Stimulated activated memory B cell treated with anti-CD40 and anti-IgM and Interleukin-4, amounts not matched to agents 10 μg/mL and 1 μg/mL and 100 μg/mL, for 72 hours (primary cell): ENCODE results near the gene PADI1.

Experiments
- ATAC-seq: fragments of 150-1000 bp; cut with Tn5 transposase; 2 replicates; pipeline ENCODE4 v1.10.0; 2021
- H3K27ac Mint-ChIP-seq: one replicate; pipeline ENCODE4 v1.8.0; 2022; ENCODE audit warnings: mild to moderate bottlenecking, mixed read lengths
- H3K27me3 Mint-ChIP-seq: one replicate; pipeline ENCODE4 v1.8.0; 2022; ENCODE audit warnings: mixed read lengths
- H3K36me3 Mint-ChIP-seq: one replicate; pipeline ENCODE4 v1.8.0; 2022; ENCODE audit warnings: mixed read lengths
- H3K4me1 Mint-ChIP-seq: one replicate; pipeline ENCODE4 v1.8.0; 2022; ENCODE audit warnings: mixed read lengths
- H3K4me3 Mint-ChIP-seq: one replicate; pipeline ENCODE4 v1.8.0; 2022; ENCODE audit warnings: mild to moderate bottlenecking, moderate library complexity, mixed read lengths
- H3K9me3 Mint-ChIP-seq: one replicate; pipeline ENCODE4 v1.8.0; 2022; ENCODE audit warnings: mixed read lengths

The PADI1 gene

DNA sequence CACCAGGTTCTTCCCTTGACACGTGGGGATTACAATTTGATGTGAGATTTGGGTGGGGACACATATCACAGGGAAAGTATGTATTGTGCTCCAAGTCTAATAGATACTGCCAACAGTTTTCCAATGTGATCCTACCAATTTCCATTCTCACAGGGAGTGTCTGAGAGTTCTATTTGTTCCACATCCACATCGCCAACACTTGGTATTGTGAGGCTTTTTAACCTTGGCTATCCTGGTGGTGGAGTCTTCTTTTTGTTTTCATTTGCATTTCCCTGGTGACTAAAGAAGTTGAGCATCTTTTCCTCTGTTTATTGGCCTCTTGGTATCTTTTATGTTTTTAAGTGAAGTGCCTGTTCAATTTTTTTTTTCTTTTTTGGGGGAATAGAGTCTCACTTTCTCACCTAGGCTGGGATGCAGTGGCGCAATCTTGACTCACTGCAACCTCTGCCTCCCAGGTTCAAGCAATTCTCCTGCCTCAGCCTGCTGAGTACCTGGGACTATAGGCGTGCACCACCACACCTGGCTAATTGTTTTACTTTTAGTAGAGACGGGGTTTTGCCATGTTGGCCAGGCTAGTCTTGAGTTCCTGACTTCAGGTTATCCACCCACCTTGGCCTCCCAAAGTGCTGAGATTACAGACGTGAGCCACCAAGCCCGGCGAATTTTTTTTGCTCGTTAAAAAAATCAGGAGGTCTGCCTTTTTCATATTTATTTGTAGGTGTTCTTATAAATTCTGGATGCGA is 15.9 kb upstream of the PADI1 start:
- peaks cover 14% of the 10 kb centered on the region for H3K9me3 Mint-ChIP-seq
- ATAC-seq: no peak
- H3K4me3 Mint-ChIP-seq: no peak overlapping the region

DNA sequence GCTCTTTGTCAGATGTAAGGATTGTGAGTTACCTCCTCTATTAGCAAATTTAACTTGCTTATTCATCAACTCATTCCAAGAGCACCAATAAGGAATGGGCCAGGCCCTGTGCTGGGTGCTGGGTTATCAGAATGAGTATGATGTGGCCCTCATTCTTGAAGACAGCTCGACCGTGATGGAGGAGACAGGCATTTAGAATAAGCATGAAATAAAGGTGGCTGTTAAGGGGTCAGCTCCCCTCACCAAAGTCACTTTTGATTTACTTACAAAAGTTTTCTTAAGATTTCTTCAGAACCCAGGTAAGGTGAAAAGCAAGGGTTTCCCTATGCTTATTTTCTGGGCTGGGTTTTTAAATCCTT is 15.3 kb upstream of the PADI1 start:
- Mint-ChIP-seq H3K9me3 (peaks cover 14% of the 10 kb centered on the region), H3K4me3 (no peak overlapping the region), H3K4me1 (peaks cover 33% of the 10 kb centered on the region), H3K27ac (no peak overlapping the region), H3K27me3 (no peaks in the 10 kb centered on the region), H3K36me3 (peaks cover 7% of the 10 kb centered on the region)
- no peak for ATAC-seq

More for the DNA sequence above, 15.9 kb upstream of the PADI1 start:
- H3K36me3 Mint-ChIP-seq: peaks cover 7% of the 10 kb centered on the region
- peaks cover 33% of the 10 kb centered on the region for H3K4me1 Mint-ChIP-seq
- H3K27ac Mint-ChIP-seq: no peak overlapping the region
- no peaks in the 10 kb centered on the region for H3K27me3 Mint-ChIP-seq

DNA sequence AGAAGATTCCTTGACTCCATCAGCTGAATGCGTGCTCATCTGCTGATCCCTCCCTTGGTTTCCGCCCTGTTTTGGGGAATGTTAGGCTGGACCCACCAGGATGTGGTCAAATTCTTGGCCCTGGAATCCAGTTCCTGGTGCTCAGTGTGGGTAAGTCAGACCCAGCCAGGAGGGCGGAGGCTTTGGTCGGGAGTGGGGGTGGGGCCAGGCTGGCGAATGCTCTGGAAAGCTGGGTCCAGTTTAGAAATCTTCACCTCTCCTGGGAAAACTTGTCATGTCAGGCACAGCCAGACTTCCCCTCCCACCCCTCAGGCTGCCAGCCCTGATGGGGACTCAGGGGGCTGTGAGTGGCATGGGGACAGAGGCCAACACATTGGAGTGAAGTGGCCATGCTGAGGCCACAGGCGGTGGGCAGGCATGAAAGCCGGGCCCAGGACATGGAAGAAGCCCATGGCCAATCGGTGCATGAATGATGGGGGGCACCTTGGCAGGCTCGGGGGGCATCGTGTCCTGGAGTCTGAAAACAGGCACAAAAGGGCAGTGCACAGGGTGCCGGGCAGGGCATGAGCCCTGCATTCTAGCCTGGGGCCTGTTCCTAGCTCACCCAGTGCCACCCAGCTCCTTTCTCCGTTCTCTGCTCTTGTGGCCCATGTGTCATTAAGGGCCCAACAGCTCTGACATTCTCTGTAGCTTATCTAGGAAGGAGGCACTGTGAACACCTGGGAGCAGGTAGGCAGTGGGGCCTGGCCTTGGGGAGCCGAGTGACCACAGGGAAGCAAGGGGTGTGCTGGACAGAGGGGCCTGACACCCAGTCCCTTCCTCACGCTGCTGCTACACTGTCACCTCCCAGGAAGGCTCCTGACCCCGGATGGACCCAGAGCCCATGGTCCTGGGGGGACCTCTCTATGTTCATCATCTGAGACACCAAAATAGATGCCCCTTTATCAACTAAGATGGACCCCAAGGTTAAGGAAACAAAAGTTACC is 14.6 kb upstream of the PADI1 start:
- H3K27ac Mint-ChIP-seq: no peak overlapping the region
- H3K27me3 Mint-ChIP-seq: no peaks in the 10 kb centered on the region
- H3K36me3 Mint-ChIP-seq: peaks cover 7% of the 10 kb centered on the region
- peaks cover 33% of the 10 kb centered on the region for H3K4me1 Mint-ChIP-seq
- no peak for ATAC-seq
- H3K4me3 Mint-ChIP-seq: no peak overlapping the region
- H3K9me3 Mint-ChIP-seq: peaks cover 14% of the 10 kb centered on the region

DNA sequence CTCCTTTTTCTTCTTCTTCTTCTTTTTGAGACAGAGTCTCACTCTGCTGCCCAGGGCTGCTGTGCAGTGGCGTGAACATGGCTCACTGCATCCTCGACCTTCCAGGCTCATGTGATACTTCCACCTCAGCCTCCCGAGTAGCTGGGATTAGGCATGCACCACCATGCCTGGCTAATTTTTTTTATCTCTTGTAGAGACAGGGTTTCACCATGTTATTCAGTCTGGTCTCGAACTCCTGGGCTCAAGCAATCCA is 13.0 kb upstream of the PADI1 start:
- Mint-ChIP-seq H3K4me3 (peak overlapping the region; percentile 7), H3K4me1 (peaks cover 18% of the 10 kb centered on the region), H3K27me3 (no peaks in the 10 kb centered on the region), H3K9me3 (peaks cover 14% of the 10 kb centered on the region), H3K27ac (peak overlapping the region; percentile 25), H3K36me3 (peaks cover 7% of the 10 kb centered on the region)
- ATAC-seq: no peak

DNA sequence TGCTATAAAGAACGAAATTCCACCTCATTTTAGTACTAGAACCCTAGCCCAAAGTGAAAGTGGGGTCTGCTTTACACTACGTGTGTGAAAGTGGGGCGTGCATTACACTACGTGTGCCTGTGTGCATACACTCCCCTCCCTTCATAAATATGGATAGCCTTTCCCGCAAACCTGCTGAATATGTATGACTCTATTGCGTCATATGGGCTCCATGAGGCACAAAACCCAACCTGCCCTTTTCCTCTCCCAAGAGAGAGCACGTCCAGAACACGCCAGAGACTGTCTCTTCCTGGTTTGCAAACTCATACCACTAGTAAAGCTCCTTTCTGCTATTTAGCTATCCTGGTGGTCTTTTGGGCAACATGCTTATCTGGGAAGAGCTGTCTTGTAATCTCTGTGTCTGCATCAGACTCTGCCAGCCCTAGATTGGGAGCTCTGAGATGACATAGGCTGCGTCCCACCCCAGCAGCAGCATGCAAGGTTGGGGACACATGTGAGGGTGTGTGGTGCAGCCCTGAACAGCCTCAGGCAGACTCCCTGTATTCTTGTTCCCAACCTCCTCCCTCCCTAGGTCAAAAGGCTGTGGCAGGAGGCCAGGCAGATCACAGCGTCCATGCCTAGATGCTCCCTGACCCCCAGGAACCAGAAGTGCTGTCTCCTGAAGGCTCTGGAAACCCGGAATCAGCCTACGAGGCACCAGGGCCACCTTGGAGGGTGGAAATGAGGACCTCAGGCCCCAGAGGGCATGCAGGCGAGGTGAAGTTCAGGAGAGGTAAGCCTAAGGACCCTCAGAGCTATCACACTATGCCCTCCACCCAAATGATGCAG is 12.3 kb upstream of the PADI1 start:
- peaks cover 16% of the 10 kb centered on the region for H3K4me1 Mint-ChIP-seq
- H3K27ac Mint-ChIP-seq: no peak overlapping the region
- no peak overlapping the region for H3K4me3 Mint-ChIP-seq
- H3K36me3 Mint-ChIP-seq: peaks cover 7% of the 10 kb centered on the region
- no peak for ATAC-seq
- H3K27me3 Mint-ChIP-seq: no peaks in the 10 kb centered on the region
- H3K9me3 Mint-ChIP-seq: peaks cover 14% of the 10 kb centered on the region

DNA sequence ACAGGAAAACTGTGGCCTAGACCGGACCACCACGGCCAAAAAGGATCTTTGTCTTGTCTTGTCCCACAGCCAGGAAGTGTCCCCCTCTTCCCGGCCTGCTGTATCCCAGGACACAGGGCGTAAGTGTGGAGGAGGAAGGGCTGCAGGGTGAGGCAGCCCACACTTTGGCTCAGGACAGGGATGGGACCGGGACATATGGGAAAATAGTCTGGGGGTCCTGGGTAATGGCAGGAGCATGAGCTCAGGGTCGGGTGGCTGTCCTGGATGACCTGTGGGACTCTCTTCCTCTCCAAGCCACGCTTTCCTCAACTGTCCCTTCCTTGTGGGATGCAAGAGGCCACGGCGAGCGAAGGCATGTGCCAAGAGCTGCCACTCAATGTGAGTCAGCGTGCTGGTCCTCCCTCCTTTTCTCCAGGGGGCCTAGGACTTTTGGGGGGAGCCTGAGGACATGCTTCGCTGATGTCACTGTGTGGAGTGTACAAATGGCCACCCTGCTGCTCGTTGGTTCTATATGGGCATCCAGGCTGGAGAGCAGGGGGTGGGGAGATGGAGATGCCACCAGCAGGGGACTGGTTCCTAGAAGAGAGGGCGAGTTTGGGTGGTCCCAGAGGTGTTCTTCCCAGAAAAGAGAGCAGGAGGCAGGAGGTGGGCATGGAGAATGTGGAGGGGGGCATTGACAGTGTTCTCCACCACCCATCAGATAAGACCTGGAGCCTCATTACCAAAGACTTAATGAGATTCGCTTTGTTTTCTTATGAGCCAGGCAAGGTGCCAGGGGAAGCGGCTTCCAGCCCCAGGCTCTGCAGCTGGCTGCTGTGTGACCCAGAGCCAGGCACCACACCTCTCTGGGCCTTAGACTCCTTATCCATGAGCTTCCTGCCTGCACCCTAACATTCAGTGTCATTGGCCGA is 11.5 kb upstream of the PADI1 start:
- no peak for ATAC-seq
- Mint-ChIP-seq H3K36me3 (peaks cover 3% of the 10 kb centered on the region), H3K4me3 (no peak overlapping the region), H3K4me1 (peaks cover 16% of the 10 kb centered on the region), H3K9me3 (peaks cover 10% of the 10 kb centered on the region), H3K27me3 (no peaks in the 10 kb centered on the region), H3K27ac (no peak overlapping the region)

DNA sequence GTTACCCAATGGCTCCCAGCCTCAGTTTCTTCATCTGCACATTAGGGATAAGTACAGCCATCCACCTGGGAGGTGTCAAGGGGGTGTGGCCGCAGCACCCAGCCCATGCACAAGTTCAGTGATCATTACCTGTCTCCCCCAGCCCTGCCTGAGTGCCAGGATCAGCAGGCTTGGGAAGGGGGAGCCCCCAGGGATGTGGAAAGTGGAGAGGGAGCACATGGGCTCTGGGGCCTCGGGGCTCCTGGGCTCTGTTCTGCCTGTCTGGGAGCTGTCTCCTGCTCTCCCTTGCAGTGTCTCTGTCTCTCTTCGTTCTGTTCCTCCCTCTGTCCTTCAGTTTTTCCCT is 10.8 kb upstream of the PADI1 start:
- peaks cover 4% of the 10 kb centered on the region for H3K9me3 Mint-ChIP-seq
- peak overlapping the region; percentile 4 for H3K27ac Mint-ChIP-seq
- peaks cover 16% of the 10 kb centered on the region for H3K4me1 Mint-ChIP-seq
- H3K36me3 Mint-ChIP-seq: no peaks in the 10 kb centered on the region
- no peaks in the 10 kb centered on the region for H3K27me3 Mint-ChIP-seq
- H3K4me3 Mint-ChIP-seq: no peak overlapping the region
- no peak for ATAC-seq

DNA sequence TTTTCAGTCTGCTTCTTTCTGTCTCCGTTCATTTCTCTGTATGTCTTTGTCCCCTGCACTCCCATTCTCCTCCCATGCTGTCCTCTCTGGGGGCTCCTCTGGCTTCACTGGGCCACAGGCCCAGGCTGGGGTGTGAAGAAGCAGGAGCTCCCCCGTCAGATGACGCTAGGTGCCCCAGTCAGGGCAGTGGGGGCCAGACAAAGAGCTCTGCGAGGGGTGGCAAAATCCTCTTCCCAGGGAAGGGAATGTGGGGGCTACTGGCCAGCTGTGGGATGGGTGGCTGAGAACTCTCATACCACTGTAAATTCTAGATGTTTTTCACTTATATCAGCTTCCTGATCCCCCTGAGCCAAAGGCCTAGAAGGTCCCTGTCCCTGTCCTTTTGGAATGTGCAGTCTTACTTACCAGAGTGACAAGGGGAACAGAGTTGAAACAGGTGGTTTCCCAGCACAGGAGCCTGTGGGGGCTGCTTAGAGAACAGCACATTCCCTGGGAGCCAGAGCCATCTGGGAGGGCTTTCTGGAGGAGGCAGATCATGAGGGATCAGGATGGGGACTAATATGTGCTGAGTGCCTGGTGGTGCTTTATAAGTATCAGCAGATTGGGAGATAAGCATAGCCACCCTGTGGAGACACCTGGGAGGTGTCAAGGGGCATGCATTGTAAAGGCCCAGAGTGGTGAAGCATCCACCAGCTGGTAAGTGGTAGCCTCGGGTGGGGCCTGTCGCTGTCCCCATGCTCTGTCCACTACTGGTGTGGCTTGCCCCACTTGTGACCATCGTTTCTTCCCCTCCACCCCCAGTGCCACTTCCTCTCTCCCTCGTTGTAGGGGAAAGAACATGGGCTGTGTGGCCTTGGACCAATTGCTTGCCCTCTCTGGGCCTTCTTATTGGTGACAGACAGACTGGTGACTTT is 10.1 kb upstream of the PADI1 start:
- Mint-ChIP-seq H3K27ac (peak overlapping the region; percentile 4), H3K9me3 (peaks cover 4% of the 10 kb centered on the region), H3K27me3 (no peaks in the 10 kb centered on the region), H3K4me3 (no peak overlapping the region), H3K4me1 (peaks cover 16% of the 10 kb centered on the region), H3K36me3 (no peaks in the 10 kb centered on the region)
- ATAC-seq: no peak

DNA sequence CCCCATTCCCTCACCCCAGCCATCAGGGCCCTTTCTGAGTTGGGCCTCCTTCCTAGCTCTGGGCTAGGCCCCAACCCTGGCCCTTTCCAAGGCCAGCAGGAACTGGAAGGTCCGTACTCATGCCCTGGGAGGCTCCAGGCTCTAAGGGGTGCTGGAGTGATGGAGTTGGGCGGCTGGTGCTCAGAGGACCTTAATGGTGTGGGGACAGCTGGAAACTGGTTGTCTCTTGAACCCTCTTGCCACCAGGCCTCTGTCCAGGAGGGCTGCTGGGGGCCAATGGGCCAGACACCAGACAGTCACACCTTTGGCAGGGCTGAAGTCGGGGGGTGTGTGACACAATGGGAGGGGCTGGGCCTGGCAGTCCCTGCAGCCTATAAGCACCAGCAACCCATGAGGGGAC is 9.2 kb upstream of the PADI1 start:
- Mint-ChIP-seq H3K27me3 (no peaks in the 10 kb centered on the region), H3K36me3 (no peaks in the 10 kb centered on the region), H3K27ac (no peak overlapping the region), H3K9me3 (peaks cover 4% of the 10 kb centered on the region), H3K4me1 (peaks cover 16% of the 10 kb centered on the region), H3K4me3 (no peak overlapping the region)
- ATAC-seq: no peak

DNA sequence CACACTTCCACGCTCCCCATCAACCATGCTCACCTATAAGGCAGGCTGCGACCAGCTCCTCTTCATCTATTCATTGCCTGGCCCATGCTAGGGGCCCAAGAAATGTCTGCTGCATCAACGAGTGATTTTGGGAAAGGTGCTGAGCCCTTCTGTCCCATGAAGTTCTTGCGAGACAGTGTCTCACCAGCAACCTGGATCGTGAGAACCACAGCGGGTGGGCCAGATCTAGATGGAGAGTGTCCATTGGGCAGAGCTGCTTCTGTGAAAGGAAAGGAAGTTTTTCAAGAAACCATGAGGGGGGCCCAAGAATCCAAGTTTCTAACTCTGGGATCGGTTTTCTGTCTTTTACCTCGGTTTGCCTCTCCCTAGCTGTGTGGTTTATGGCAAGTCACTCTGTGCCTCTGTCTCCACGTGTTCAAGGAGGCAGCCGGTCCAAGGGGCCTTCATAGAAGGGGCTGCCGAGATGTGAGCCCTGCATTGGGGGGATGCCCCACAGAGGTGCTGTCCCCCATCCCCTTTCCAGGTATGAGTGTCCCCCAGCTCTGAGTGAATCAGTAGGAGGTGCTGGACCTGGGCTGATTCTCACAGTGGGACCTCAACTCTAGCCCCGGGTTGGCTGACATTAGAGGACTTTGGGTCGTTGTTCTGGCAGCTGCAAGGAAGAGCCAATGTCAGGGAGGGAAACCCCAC is 8.3 kb upstream of the PADI1 start:
- Mint-ChIP-seq H3K9me3 (peaks cover 3% of the 10 kb centered on the region), H3K27ac (no peak overlapping the region), H3K27me3 (no peaks in the 10 kb centered on the region), H3K4me3 (no peak overlapping the region), H3K4me1 (peaks cover 19% of the 10 kb centered on the region), H3K36me3 (no peaks in the 10 kb centered on the region)
- no peak for ATAC-seq

DNA sequence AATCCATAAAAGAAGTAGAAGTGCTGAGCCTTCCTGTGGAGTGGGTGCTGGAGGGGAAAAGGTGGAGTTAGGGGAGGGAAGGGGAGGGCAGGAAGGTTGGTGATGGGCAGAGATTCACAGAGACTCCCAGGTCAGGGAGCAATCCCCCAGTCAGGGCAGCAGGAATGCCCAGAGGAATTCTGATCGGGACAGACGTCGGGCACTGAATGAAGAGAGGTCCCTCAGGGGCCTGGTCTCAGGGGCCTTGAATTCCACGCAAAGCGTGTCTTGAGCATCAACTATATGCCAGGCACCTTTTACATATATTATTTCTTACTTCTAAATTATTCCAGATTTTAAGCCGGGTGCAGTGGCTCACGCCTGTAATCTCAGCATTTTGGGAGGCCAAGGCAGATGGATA is 7.2 kb upstream of the PADI1 start:
- no peak overlapping the region for H3K27ac Mint-ChIP-seq
- no peak overlapping the region for H3K4me3 Mint-ChIP-seq
- no peaks in the 10 kb centered on the region for H3K27me3 Mint-ChIP-seq

DNA sequence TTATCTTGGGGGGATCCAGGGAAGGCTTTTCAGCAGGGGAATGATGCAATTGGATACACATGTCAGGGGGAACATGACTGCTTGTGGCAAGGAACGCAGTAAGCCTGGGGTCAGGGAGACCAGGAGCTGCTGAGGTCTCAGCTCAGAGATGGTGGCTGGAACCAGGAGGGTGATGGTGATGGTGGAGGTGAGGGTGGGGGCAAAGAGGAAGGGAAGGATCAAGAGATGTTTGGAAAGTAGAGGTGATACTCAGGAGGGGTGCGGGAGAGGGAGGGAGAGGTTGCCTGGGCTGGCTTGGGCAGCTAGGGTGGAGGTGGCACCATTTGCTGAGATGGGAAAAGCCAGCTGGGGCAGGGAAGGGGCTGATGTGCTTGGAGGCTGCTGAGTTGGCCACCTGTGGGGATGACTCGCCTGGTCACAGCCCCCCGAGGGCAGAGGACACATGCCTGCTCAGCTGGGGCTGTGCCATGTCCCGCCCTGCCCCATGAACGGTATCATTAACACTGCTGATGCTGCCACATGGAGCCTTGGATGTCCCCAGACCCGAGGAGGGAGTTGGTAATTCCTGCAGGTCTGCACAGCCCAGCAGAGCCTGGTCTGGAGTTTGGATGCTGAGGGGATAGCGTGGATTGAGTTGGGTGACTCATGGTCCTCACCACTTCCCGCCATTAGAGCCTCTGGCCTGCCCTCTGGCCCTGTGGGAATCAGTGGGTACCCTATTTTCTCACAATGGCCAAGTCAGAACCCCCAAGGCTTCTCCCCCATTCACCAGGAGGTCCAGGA is 6.3 kb upstream of the PADI1 start:
- Mint-ChIP-seq H3K36me3 (no peaks in the 10 kb centered on the region), H3K4me1 (peaks cover 10% of the 10 kb centered on the region), H3K9me3 (no peaks in the 10 kb centered on the region), H3K4me3 (no peak overlapping the region), H3K27ac (no peak overlapping the region), H3K27me3 (peaks cover 7% of the 10 kb centered on the region)
- no peak for ATAC-seq

More for the DNA sequence above, 7.2 kb upstream of the PADI1 start:
- ATAC-seq: no peak
- peaks cover 13% of the 10 kb centered on the region for H3K4me1 Mint-ChIP-seq
- no peaks in the 10 kb centered on the region for H3K36me3 Mint-ChIP-seq
- H3K9me3 Mint-ChIP-seq: no peaks in the 10 kb centered on the region
